Activated T-cell treated with anti-CD3 and anti-CD28 coated beads, Interleukin-2, amount 50 U/mL, for 1 hour (primary cell): ENCODE results near the gene CREB3L2.
A peak's percentile ranks its signal among the peaks of the same experiment; 100 is the strongest.
"Not testable (repeated sequence)": the region's sequence is repeated elsewhere in the genome, so short reads cannot be mapped to it uniquely, and the experiment has no call there.

Source experiments
- DNase-seq: peaks from one replicate; pipeline ENCODE4 v3.0.0-alpha.2; 2020

Gene CREB3L2

GRCh38 chr7:137926206-137926605 lies 75.7 kb downstream of the CREB3L2 start:
- DNase-seq, result not testable (repeated sequence)

GRCh38 chr7:137925754-137926153 lies 76.1 kb downstream of the CREB3L2 start:
- DNase-seq, result no peak

- no peak for DNase-seq
These were observed 76.8 kb downstream of the CREB3L2 start for GRCh38 chr7:137925091-137925490.

GRCh38 chr7:137923380-137923779 lies 78.5 kb downstream of the CREB3L2 start:
- no peak for DNase-seq

- no peak for DNase-seq
These were observed 81.1 kb downstream of the CREB3L2 start for GRCh38 chr7:137920637-137921399.

GRCh38 chr7:137919987-137920386 lies 81.9 kb downstream of the CREB3L2 start:
- DNase-seq, result no peak

GRCh38 chr7:137916980-137917645 lies 84.8 kb downstream of the CREB3L2 start:
- no peak for DNase-seq

GRCh38 chr7:137916564-137916963 lies 85.3 kb downstream of the CREB3L2 start:
- DNase-seq, result no peak

- DNase-seq, result no peak
These were observed 86.6 kb downstream of the CREB3L2 start for GRCh38 chr7:137915266-137915665.

- DNase-seq, result no peak
These were observed 87.9 kb downstream of the CREB3L2 start for GRCh38 chr7:137913985-137914384.

GRCh38 chr7:137909042-137909441 lies 92.8 kb downstream of the CREB3L2 start:
- DNase-seq, result no peak

GRCh38 chr7:137908106-137908505 lies 93.8 kb downstream of the CREB3L2 start:
- no peak for DNase-seq

- not testable (repeated sequence) for DNase-seq
These were observed 95.2 kb downstream of the CREB3L2 start for GRCh38 chr7:137906636-137907035.

GRCh38 chr7:137904833-137905232 lies 97.1 kb downstream of the CREB3L2 start:
- DNase-seq, result no peak

- DNase-seq, result peak; percentile 48
These were observed 98.3 kb downstream of the CREB3L2 start for GRCh38 chr7:137903382-137904169.

GRCh38 chr7:137900137-137900536 lies 101.7 kb downstream of the CREB3L2 start:
- DNase-seq, result no peak

- peak; percentile 78 for DNase-seq
These were observed 102.8 kb downstream of the CREB3L2 start for GRCh38 chr7:137898839-137899721.

GRCh38 chr7:137895301-137896221 lies 106.3 kb downstream of the CREB3L2 start:
- no peak for DNase-seq

- no peak for DNase-seq
These were observed 108.6 kb downstream of the CREB3L2 start for GRCh38 chr7:137893143-137893742.

GRCh38 chr7:137891016-137891655 lies 110.8 kb downstream of the CREB3L2 start:
- no peak for DNase-seq
